Effector memory CD8-positive, alpha-beta T cell (primary cell): ENCODE results near the gene RNU4-1.
"Not testable (repeated sequence)": the region's sequence is repeated elsewhere in the genome, so short reads cannot be mapped to it uniquely, and the experiment has no call there.

ENCODE experiments used
- ATAC-seq: fragments of 150-1000 bp; cut with Tn5 transposase; replicated peaks from 2 replicates; pipeline ENCODE4 v1.10.0; 2021; ENCODE audit warnings: mild to moderate bottlenecking, moderate library complexity
- DNase-seq, 3 experiments: peaks; one replicate each; pipeline ENCODE4 v3.0.0; 2021
- H3K27ac Mint-ChIP-seq, 2 donors: one replicate each; pipeline ENCODE4 v1.8.0; 2022; ENCODE audit warnings: mild to moderate bottlenecking in 2 of 2, mixed read lengths in 2 of 2, moderate library complexity in 2 of 2
- H3K27me3 Mint-ChIP-seq, 2 donors: one replicate each; pipeline ENCODE4 v1.8.0; 2022; ENCODE audit warnings: mixed read lengths in 2 of 2
- H3K36me3 Mint-ChIP-seq: one replicate; pipeline ENCODE4 v1.8.0; 2022; ENCODE audit warnings: mild to moderate bottlenecking, moderate library complexity, mixed read lengths; ENCODE audit not compliant: insufficient read depth
- H3K4me1 Mint-ChIP-seq, 2 donors: one replicate each; pipeline ENCODE4 v1.8.0; 2022; ENCODE audit warnings: low read depth in 2 of 2, mixed read lengths in 2 of 2
- H3K4me3 Mint-ChIP-seq, 2 donors: one replicate each; pipeline ENCODE4 v1.8.0; 2022; ENCODE audit warnings: mild to moderate bottlenecking in 2 of 2, mixed read lengths in 2 of 2, moderate library complexity in 2 of 2
- H3K9me3 Mint-ChIP-seq, 2 donors: one replicate each; pipeline ENCODE4 v1.8.0; 2022; ENCODE audit warnings: mixed read lengths in 2 of 2
- total RNA-seq, 9 experiments: gene quantifications; one replicate each; lab custom pipeline; 2026; lab: John Stamatoyannopoulos, UW

The RNU4-1 gene
- total RNA-seq: 2.5 to 19.9 (median 9.6) reads per million in 9 experiments

- Mint-ChIP-seq H3K27ac (no peak within 1 kb of the TSS), H3K4me3 (no peak within 1 kb of the TSS), H3K36me3 (peaks cover 4% of the 10 kb centered on the region), H3K27me3 (no peaks in the 10 kb centered on the region), H3K4me1 (peaks cover 0 to 5% of the 10 kb centered on the region in 2 donors), H3K9me3 (no peaks in the 10 kb centered on the region)
- ATAC-seq (peak; percentile 43), DNase-seq (peak; percentile 74 to 84 (median 75))
Measured at GRCh38 chr12:120292661-120293531, at the start of gene RNU4-1. TSS of gene RNU4-1 (minus strand) at chr12:120293237.

- Mint-ChIP-seq H3K36me3 (no peaks in the 10 kb centered on the region), H3K27me3 (peaks cover 16 to 37% of the 10 kb centered on the region in 2 donors), H3K9me3 (peaks cover 7% of the 10 kb centered on the region in 2 donors), H3K27ac (no peak overlapping the region), H3K4me3 (no peak overlapping the region), H3K4me1 (no peaks in the 10 kb centered on the region)
- ATAC-seq (no peak), DNase-seq (no peak)
Measured at GRCh38 chr12:120342175-120343038, 49.4 kb upstream of the RNU4-1 start.

GRCh38 chr12:120339256-120339655 is 46.2 kb upstream of the RNU4-1 start:
- peaks cover 11 to 18% of the 10 kb centered on the region in 2 donors for H3K9me3 Mint-ChIP-seq
- H3K4me3 Mint-ChIP-seq: no peak overlapping the region
- no peaks in the 10 kb centered on the region for H3K36me3 Mint-ChIP-seq
- DNase-seq (no peak), ATAC-seq (no peak)
- no peak overlapping the region for H3K27ac Mint-ChIP-seq
- no peaks in the 10 kb centered on the region for H3K4me1 Mint-ChIP-seq
- H3K27me3 Mint-ChIP-seq: peaks cover 13 to 20% of the 10 kb centered on the region in 2 donors

DNA sequence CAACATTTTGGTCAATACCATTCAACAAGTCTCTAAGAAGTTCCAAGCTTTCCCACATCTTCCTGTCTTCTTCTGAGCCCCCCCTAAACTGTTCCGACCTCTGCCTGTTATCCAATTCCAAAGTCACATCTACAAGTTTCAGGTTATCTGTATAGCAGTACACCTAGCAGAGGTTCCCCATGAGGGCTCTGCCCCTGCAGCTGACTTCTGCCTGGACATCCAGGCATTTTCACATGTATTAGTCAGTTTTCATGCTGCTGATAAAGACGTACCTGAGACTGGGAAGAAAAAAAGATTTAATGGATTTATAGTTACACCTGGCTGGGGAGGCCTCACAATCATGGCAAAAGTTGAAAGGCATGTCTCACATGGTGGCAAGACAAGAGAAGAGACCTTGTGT is 44.7 kb upstream of the RNU4-1 start:
- no peak for DNase-seq

GRCh38 chr12:120336392-120336791 is 43.4 kb upstream of the RNU4-1 start:
- H3K27me3 Mint-ChIP-seq: peaks cover 10 to 26% of the 10 kb centered on the region in 2 donors
- not testable (repeated sequence) for ATAC-seq, H3K27ac Mint-ChIP-seq, DNase-seq, H3K4me3 Mint-ChIP-seq, H3K4me1 Mint-ChIP-seq, H3K36me3 Mint-ChIP-seq
- H3K9me3 Mint-ChIP-seq: peaks cover 11 to 18% of the 10 kb centered on the region in 2 donors

More for the DNA sequence above, 44.7 kb upstream of the RNU4-1 start:
- no peak overlapping the region for H3K27ac Mint-ChIP-seq
- H3K36me3 Mint-ChIP-seq: no peaks in the 10 kb centered on the region
- no peak overlapping the region for H3K4me3 Mint-ChIP-seq
- no peaks in the 10 kb centered on the region for H3K4me1 Mint-ChIP-seq
- peaks cover 11 to 18% of the 10 kb centered on the region in 2 donors for H3K9me3 Mint-ChIP-seq
- no peak for ATAC-seq
- peaks cover 13 to 26% of the 10 kb centered on the region in 2 donors for H3K27me3 Mint-ChIP-seq

DNA sequence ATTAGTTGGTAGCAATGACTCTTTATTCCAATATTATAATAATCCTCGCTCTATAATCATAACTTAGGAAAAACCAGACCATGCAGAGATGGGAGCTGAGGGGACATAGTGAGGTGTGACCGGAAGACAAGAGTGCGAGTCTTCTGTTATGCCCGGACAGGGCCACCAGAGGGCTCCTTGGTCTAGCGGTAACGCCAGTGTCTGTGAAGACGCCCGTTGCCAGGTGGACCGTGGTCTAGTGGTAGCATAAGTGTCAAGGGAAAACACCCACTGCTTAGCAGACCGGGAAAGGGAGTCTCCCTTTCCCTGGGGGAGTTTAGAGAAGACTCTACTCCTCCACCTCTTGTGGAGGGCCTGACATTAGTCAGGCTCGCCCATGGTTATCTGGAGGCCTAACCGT is 42.4 kb upstream of the RNU4-1 start:
- not testable (repeated sequence) for H3K27ac Mint-ChIP-seq, H3K36me3 Mint-ChIP-seq, H3K4me1 Mint-ChIP-seq, ATAC-seq, H3K4me3 Mint-ChIP-seq
- Mint-ChIP-seq H3K9me3 (peaks cover 11 to 18% of the 10 kb centered on the region in 2 donors), H3K27me3 (peaks cover 5 to 21% of the 10 kb centered on the region in 2 donors)
- DNase-seq: peak in 2 of 3 experiments; percentile 11 to 19

GRCh38 chr12:120332523-120332922 is 39.5 kb upstream of the RNU4-1 start:
- H3K27ac Mint-ChIP-seq: no peak overlapping the region
- ATAC-seq (no peak), DNase-seq (no peak)
- H3K9me3 Mint-ChIP-seq: peaks cover 4 to 12% of the 10 kb centered on the region in 2 donors
- no peak overlapping the region for H3K4me3 Mint-ChIP-seq
- H3K4me1 Mint-ChIP-seq: no peaks in the 10 kb centered on the region
- H3K36me3 Mint-ChIP-seq: no peaks in the 10 kb centered on the region
- H3K27me3 Mint-ChIP-seq: peaks cover 10 to 21% of the 10 kb centered on the region in 2 donors

DNA sequence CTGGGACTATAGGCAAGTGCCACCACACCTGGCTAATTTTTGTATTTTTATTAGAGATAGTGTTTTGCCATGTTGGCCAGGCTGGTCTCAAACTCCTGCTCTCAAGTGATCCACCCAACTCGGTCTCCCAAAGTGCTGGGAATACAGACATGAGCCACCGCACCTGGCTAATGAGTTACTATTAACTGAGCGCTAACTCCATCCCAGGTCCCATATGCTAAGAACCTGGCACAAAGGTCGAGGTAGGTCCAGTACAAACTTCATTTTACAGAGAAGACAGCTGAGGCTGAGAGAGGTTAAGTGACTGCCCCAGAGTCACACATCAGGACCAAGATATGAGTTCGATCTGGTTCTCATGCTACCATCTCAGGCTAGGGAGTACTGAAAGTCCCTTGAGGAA is 39.0 kb upstream of the RNU4-1 start:
- ATAC-seq (no peak), DNase-seq (no peak)
- H3K4me1 Mint-ChIP-seq: no peaks in the 10 kb centered on the region
- no peak overlapping the region for H3K4me3 Mint-ChIP-seq
- peaks cover 3 to 9% of the 10 kb centered on the region in 2 donors for H3K9me3 Mint-ChIP-seq
- H3K27me3 Mint-ChIP-seq: peaks cover 10 to 19% of the 10 kb centered on the region in 2 donors
- no peak overlapping the region for H3K27ac Mint-ChIP-seq
- no peaks in the 10 kb centered on the region for H3K36me3 Mint-ChIP-seq

GRCh38 chr12:120331390-120331789 is 38.4 kb upstream of the RNU4-1 start:
- Mint-ChIP-seq H3K36me3 (no peaks in the 10 kb centered on the region), H3K4me1 (no peaks in the 10 kb centered on the region), H3K27ac (no peak overlapping the region), H3K27me3 (peaks cover 10 to 19% of the 10 kb centered on the region in 2 donors), H3K9me3 (peaks cover 3 to 8% of the 10 kb centered on the region in 2 donors), H3K4me3 (no peak overlapping the region)
- no peak for ATAC-seq
- no peak for DNase-seq

- H3K36me3 Mint-ChIP-seq: peaks cover 3% of the 10 kb centered on the region
- ATAC-seq: no peak
- H3K27ac Mint-ChIP-seq: no peak overlapping the region
- no peaks in the 10 kb centered on the region for H3K9me3 Mint-ChIP-seq
- no peak overlapping the region for H3K4me3 Mint-ChIP-seq
- peaks cover 5 to 9% of the 10 kb centered on the region in 2 donors for H3K4me1 Mint-ChIP-seq
- DNase-seq: no peak
- peaks cover 5 to 13% of the 10 kb centered on the region in 2 donors for H3K27me3 Mint-ChIP-seq
Measured at GRCh38 chr12:120328228-120328627, 35.2 kb upstream of the RNU4-1 start.

GRCh38 chr12:120327593-120327992 is 34.6 kb upstream of the RNU4-1 start, which contains the start of gene PLA2G1B:
TSS of gene PLA2G1B (minus strand) at chr12:120327779. CDS start at chr12:120327753, 26 bp downstream.
- Mint-ChIP-seq H3K4me3 (no peak within 1 kb of the TSS), H3K27ac (no peak within 1 kb of the TSS), H3K36me3 (peaks cover 3% of the 10 kb centered on the region), H3K4me1 (peaks cover 5 to 9% of the 10 kb centered on the region in 2 donors), H3K9me3 (no peaks in the 10 kb centered on the region), H3K27me3 (peaks cover 5 to 12% of the 10 kb centered on the region in 2 donors)
- ATAC-seq (no peak), DNase-seq (no peak)

DNA sequence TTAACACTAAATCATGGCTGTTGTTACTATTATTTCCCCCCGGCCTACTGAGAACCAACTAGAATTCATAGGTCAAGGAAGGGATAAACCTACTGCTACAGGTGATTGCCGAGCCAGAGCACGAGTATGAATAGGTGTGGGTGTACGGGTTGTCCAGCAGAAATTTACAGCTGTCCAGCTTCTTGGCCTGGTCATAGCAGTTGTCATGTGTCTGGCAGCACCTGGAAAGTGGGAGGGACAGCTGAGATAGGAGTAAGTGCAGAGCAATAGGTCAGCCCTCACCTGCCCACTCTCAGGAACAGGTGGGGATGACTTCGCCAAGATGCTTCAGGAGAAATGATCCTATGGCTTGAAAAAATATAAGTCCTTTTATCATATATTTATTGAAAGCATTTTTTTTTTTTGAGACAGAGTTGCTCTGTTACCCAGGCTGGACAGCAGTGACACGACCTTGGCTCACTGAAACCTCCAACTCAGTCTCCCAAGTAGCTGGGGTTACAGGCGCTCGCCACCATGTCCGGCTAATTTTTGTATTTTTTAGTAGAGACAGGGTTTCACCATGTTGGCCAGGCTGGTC is 31.9 kb upstream of the RNU4-1 start:
- Mint-ChIP-seq H3K4me3 (peak overlapping the region in 1 of 2 donors; percentile 92), H3K27ac (no peak overlapping the region), H3K9me3 (no peaks in the 10 kb centered on the region), H3K27me3 (peaks cover 5 to 7% of the 10 kb centered on the region in 2 donors), H3K36me3 (peaks cover 3% of the 10 kb centered on the region), H3K4me1 (peaks cover 5 to 9% of the 10 kb centered on the region in 2 donors)
- ATAC-seq (no peak), DNase-seq (no peak)

- DNase-seq (no peak), ATAC-seq (no peak)
- Mint-ChIP-seq H3K9me3 (no peaks in the 10 kb centered on the region), H3K4me1 (peaks cover 5 to 9% of the 10 kb centered on the region in 2 donors), H3K27me3 (no peaks in the 10 kb centered on the region), H3K4me3 (no peak overlapping the region), H3K27ac (no peak overlapping the region), H3K36me3 (peaks cover 3% of the 10 kb centered on the region)
Measured at GRCh38 chr12:120323772-120324171, 30.7 kb upstream of the RNU4-1 start.
